ENCODE measurements around the gene COX7A2L. TPM values are rescaled to one million over a fixed set of nuclear protein-coding genes. Genes with fewer than 3 reads are reported as not detected.
A peak's percentile ranks its signal among the peaks of the same experiment; 100 is the strongest.

Gene COX7A2L
- total RNA-seq, 1 donor from 2014 or later, result 126 TPM

- Histone ChIP-seq H3K4me2 (ENCODE audit: low read length) (no peak overlapping the region), H2AFZ (ENCODE audit: low read depth, low read length) (no peak overlapping the region), H3K4me1 (ENCODE audit: insufficient read depth, low read length) (peaks cover 19% of the 10 kb centered on the region), H3K36me3 (ENCODE audit: insufficient read depth, low read length) (peaks cover 9% of the 10 kb centered on the region), H4K20me1 (ENCODE audit: insufficient read depth, low read length) (peaks cover 13% of the 10 kb centered on the region), H3K27ac (ENCODE audit: low read depth, low read length) (no peak overlapping the region), H3K27me3 (ENCODE audit: insufficient read depth, low read length) (no peaks in the 10 kb centered on the region), H3K79me2 (ENCODE audit: insufficient read depth, low read length) (peaks cover 50% of the 10 kb centered on the region), H3K9me3 (ENCODE audit: insufficient read depth, low read depth, low read length) (no peaks in the 10 kb centered on the region), H3K9ac (ENCODE audit: low read length) (no peak overlapping the region), H3K4me3 (ENCODE audit: insufficient read depth, low read depth, low read length) (no peak overlapping the region)
- FAIRE-seq (no peak), DNase-seq (ENCODE audit: low read depth) (no peak)
- Mint-ChIP-seq H3K27me3 (ENCODE audit: low read depth, unreplicated experiment) (no peaks in the 10 kb centered on the region), H3K4me3 (ENCODE audit: unreplicated experiment) (no peak overlapping the region), H3K27ac (ENCODE audit: unreplicated experiment) (no peak overlapping the region), H3K9me3 (ENCODE audit: unreplicated experiment) (no peaks in the 10 kb centered on the region), H3K4me1 (ENCODE audit: low read depth, unreplicated experiment) (peaks cover 32% of the 10 kb centered on the region), H3K36me3 (ENCODE audit: low read depth, unreplicated experiment) (peaks cover 62% of the 10 kb centered on the region)
- no peak for TF ChIP-seq CTCF (IDR thresholded peaks at IDR 0.05; ENCODE audit: insufficient read depth, low read depth, low read length)
These were observed 23.0 kb downstream of the COX7A2L start for GRCh38 chr2:42337846-42338566.

GRCh38 chr2:42337356-42337820 is 23.6 kb downstream of the COX7A2L start:
- no peak for FAIRE-seq
- Mint-ChIP-seq H3K36me3 (ENCODE audit: low read depth, unreplicated experiment) (peaks cover 61% of the 10 kb centered on the region), H3K27ac (ENCODE audit: unreplicated experiment) (no peak overlapping the region), H3K27me3 (ENCODE audit: low read depth, unreplicated experiment) (no peaks in the 10 kb centered on the region), H3K4me1 (ENCODE audit: low read depth, unreplicated experiment) (peaks cover 26% of the 10 kb centered on the region), H3K4me3 (ENCODE audit: unreplicated experiment) (no peak overlapping the region), H3K9me3 (ENCODE audit: unreplicated experiment) (no peaks in the 10 kb centered on the region)
- Histone ChIP-seq H3K4me1 (ENCODE audit: insufficient read depth, low read length) (peaks cover 13% of the 10 kb centered on the region), H3K4me3 (ENCODE audit: insufficient read depth, low read depth, low read length) (no peak overlapping the region), H3K27ac (ENCODE audit: low read depth, low read length) (no peak overlapping the region), H3K9me3 (ENCODE audit: insufficient read depth, low read depth, low read length) (no peaks in the 10 kb centered on the region), H3K79me2 (ENCODE audit: insufficient read depth, low read length) (peaks cover 44% of the 10 kb centered on the region), H3K4me2 (ENCODE audit: low read length) (no peak overlapping the region), H3K36me3 (ENCODE audit: insufficient read depth, low read length) (peaks cover 14% of the 10 kb centered on the region), H2AFZ (ENCODE audit: low read depth, low read length) (no peak overlapping the region), H4K20me1 (ENCODE audit: insufficient read depth, low read length) (peaks cover 8% of the 10 kb centered on the region), H3K27me3 (ENCODE audit: insufficient read depth, low read length) (no peaks in the 10 kb centered on the region), H3K9ac (ENCODE audit: low read length) (no peak overlapping the region)
- DNase-seq (ENCODE audit: low read depth), result no peak
- TF ChIP-seq CTCF (IDR thresholded peaks at IDR 0.05; ENCODE audit: insufficient read depth, low read depth, low read length), result peak; percentile 25
- TF ChIP-seq EZH2 (IDR thresholded peaks at IDR 0.05; ENCODE audit: insufficient read depth, low read length), result no peak

- H3K36me3 Mint-ChIP-seq (ENCODE audit: low read depth, unreplicated experiment), result peaks cover 56% of the 10 kb centered on the region
- H3K79me2 ChIP-seq (ENCODE audit: insufficient read depth, low read length), result peaks cover 35% of the 10 kb centered on the region
These were observed 24.6 kb downstream of the COX7A2L start for GRCh38 chr2:42336361-42336965.

More at GRCh38 chr2:42336361-42336965, 24.6 kb downstream of the COX7A2L start:
- H2AFZ ChIP-seq (ENCODE audit: low read depth, low read length), result no peak overlapping the region
- H3K9me3 ChIP-seq (ENCODE audit: insufficient read depth, low read depth, low read length), result no peaks in the 10 kb centered on the region
- peaks cover 5% of the 10 kb centered on the region for H3K4me1 ChIP-seq (ENCODE audit: insufficient read depth, low read length)
- H4K20me1 ChIP-seq (ENCODE audit: insufficient read depth, low read length), result peaks cover 4% of the 10 kb centered on the region
- no peaks in the 10 kb centered on the region for H3K27me3 Mint-ChIP-seq (ENCODE audit: low read depth, unreplicated experiment)
- no peak overlapping the region for H3K4me2 ChIP-seq (ENCODE audit: low read length)
- H3K9me3 Mint-ChIP-seq (ENCODE audit: unreplicated experiment), result no peaks in the 10 kb centered on the region
- no peak overlapping the region for H3K9ac ChIP-seq (ENCODE audit: low read length)
- H3K4me1 Mint-ChIP-seq (ENCODE audit: low read depth, unreplicated experiment), result peaks cover 25% of the 10 kb centered on the region
- no peak overlapping the region for H3K4me3 Mint-ChIP-seq (ENCODE audit: unreplicated experiment)
- peaks cover 23% of the 10 kb centered on the region for H3K36me3 ChIP-seq (ENCODE audit: insufficient read depth, low read length)
- FAIRE-seq (no peak), DNase-seq (ENCODE audit: low read depth) (no peak)
- TF ChIP-seq CTCF (IDR thresholded peaks at IDR 0.05; ENCODE audit: insufficient read depth, low read depth, low read length) (no peak), EZH2 (IDR thresholded peaks at IDR 0.05; ENCODE audit: insufficient read depth, low read length) (no peak)
- no peaks in the 10 kb centered on the region for H3K27me3 ChIP-seq (ENCODE audit: insufficient read depth, low read length)
- H3K27ac ChIP-seq (ENCODE audit: low read depth, low read length), result no peak overlapping the region
- H3K4me3 ChIP-seq (ENCODE audit: insufficient read depth, low read depth, low read length), result no peak overlapping the region
- no peak overlapping the region for H3K27ac Mint-ChIP-seq (ENCODE audit: unreplicated experiment)
